GM18526 (cell line): ENCODE measurements around the gene OR52D1.

Source experiments
- POLR2A ChIP-seq: IDR thresholded peaks from 3 replicates; pipeline ENCODE4 v1.6.1; 2011; ENCODE audit not compliant: insufficient read length; ENCODE audit errors: extremely low read depth

The OR52D1 gene

GRCh38 chr11:5488385-5488784 is at the start of gene OR52D1:
OR52D1 (plus strand) TSS chr11:5488685; CDS start chr11:5488707, 22 bp downstream.
- TF ChIP-seq POLR2A = no peak

DNA sequence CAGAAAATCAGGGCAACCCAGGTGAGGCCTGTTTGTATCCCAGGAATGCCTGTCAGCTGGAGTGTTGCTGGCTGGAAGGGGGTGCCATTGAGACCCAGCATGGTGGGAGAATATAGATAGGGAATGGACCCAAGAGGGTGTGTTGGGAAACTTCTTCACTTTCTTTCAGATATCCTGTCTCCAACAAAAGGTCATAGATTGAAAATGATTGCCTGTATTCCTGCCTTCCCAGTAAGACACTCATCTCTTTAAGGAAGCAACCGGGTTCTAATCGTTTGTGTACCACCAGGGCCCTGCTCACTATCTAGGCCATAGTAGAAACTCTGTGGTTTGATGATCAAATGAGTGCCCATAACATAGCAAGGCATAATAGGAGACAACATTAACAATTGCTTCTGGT is 47.1 kb upstream of the OR52D1 start, which contains the start of gene OR51I1:
TSS of gene OR51I1 (minus strand) at position 101 of the 400 bp plus-strand sequence. CDS start at position 101, 0 bp downstream.
- TF ChIP-seq POLR2A = no peak

- TF ChIP-seq POLR2A = no peak
Observed at GRCh38 chr11:5443835-5444393, 44.6 kb upstream of the OR52D1 start.

- no peak for TF ChIP-seq POLR2A
Observed at GRCh38 chr11:5449023-5449422, 39.5 kb upstream of the OR52D1 start, which contains the start of gene OR51I2. OR51I2 (plus strand) TSS chr11:5449323; CDS start chr11:5453489, 4,166 bp downstream.

DNA sequence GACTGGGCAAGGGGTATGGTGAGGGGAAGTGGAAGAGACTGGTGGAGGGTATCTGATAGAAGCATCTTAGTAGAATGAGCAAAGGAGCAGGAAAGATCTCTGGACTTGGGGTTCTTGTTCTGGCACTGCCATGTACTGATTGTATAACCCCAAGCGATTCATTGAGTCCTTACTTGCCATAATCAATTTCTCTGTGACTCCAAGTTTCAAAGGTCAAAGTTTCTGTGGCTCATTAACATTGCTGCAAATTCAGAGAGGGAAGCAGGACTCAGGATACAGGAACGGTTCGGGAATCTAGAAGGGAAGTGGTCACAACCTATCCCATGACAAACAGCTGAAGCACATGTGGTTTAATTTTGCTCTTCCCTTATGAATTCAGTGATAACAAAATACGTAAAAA is 39.1 kb upstream of the OR52D1 start:
- no peak for TF ChIP-seq POLR2A

GRCh38 chr11:5460983-5461621 is 27.4 kb upstream of the OR52D1 start:
- no peak for TF ChIP-seq POLR2A

- TF ChIP-seq POLR2A = no peak
Observed at GRCh38 chr11:5467527-5467926, 21.0 kb upstream of the OR52D1 start.

DNA sequence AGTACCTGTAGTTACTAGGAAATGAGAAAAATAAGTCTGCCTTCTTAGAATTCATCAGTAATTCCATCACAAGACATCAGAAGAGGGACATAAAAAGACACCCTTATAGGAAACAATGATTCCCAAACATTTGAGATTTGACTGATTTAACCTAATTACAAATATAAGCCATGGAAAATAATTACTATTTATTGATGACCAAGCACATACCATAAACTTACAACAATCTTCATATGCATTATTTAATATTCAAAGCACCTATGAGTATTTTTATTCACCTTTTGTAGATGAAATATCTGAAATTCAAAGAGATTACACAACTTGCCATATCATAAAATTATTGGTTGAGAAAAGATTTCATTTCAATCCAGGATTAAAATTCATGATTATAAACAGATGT is 14.6 kb upstream of the OR52D1 start:
- no peak for TF ChIP-seq POLR2A

- TF ChIP-seq POLR2A = no peak
Observed at GRCh38 chr11:5476186-5476819, 12.2 kb upstream of the OR52D1 start.

DNA sequence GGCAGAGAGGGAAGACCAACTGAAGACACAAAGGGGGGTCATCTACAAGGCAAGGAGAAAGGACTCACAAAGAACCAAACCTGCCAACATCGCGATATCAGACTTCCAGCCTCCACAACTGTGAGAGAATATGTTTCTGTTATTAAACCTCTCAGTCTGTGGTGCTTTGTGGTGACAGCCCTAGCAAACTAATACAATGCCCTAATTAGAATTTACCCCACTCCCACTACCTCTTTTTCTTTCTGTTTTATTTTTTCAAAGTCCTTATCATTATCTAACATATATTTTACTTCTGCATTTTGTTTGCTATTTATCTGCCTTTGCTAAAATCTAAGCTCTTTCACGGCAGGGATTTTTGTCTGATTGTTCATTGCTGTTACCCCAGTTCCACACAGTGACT is 2.5 kb upstream of the OR52D1 start:
- TF ChIP-seq POLR2A = no peak

DNA sequence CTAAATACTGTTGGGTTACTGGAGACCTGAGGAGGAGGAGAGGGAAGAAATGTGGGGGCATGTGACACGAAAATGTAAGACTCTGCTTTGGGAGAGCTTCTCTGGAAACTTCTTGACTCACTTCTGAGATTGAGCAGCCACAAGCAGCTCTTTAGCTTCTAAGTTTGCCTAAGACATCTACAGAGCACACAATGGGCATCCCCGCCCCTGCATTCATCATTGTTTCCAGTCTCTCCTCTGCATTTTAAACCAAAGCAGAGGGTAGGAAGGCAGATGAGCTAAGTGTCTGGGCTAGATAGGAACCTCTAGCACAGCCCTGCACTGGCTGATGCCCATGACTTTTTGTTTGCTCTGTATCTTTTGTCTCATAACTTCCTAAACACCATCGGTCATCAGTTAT is 2.1 kb upstream of the OR52D1 start:
- no peak for TF ChIP-seq POLR2A

DNA sequence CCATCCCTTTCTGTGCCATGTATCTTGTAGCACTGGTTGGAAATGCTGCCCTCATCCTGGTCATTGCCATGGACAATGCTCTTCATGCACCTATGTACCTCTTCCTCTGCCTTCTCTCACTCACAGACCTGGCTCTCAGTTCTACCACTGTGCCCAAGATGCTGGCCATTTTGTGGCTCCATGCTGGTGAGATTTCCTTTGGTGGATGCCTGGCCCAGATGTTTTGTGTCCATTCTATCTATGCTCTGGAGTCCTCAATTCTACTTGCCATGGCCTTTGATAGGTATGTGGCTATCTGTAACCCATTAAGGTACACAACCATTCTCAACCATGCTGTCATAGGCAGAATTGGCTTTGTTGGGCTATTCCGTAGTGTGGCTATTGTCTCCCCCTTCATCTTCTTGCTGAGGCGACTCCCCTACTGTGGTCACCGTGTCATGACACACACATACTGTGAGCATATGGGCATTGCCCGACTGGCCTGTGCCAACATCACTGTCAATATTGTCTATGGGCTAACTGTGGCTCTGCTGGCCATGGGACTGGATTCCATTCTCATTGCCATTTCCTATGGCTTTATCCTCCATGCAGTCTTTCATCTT is 414 bp downstream of the OR52D1 start:
- TF ChIP-seq POLR2A = no peak

GRCh38 chr11:5489576-5490357 is 1.3 kb downstream of the OR52D1 start:
- no peak for TF ChIP-seq POLR2A

GRCh38 chr11:5499671-5500070 is 11.2 kb downstream of the OR52D1 start:
- no peak for TF ChIP-seq POLR2A

DNA sequence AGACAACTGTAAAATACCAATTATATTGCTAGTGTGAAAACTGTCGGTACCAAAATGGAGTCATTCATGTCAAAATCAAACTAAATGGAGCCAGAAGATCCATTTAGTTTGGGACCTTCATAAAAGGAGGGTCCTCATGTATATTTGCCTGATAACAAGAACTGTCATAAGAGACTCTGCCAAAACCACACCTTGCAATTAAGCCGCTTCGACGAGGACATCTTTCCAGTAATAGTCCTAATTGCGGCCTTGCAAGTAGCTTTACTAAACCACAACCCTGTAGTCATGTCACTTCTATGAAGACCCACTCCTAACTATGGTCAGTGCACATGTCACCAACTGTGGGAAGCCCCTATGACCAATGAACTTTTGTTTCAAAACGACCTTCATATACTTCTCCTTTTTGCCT is 11.9 kb downstream of the OR52D1 start:
- TF ChIP-seq POLR2A = no peak
